Heart right ventricle (tissue), 16 donors: Measurements from ENCODE around the gene CIAO1. TPM values are rescaled to one million over a fixed set of nuclear protein-coding genes. Genes with fewer than 3 reads are reported as not detected.
"Not testable (repeated sequence)": the region's sequence is repeated elsewhere in the genome, so short reads cannot be mapped to it uniquely, and the experiment has no call there.

Experiments used
- ATAC-seq, 8 donors: fragments of 200-7000 bp; cut with Tn5 transposase; one replicate each; pipeline ENCODE4 v1.9.1; 2020; ENCODE audit warnings: mild to moderate bottlenecking in 8 of 8, moderate library complexity in 8 of 8, moderate number of reproducible peaks in 1 of 8
- DNase-seq, 2 donors: peaks; one replicate each; pipeline ENCODE4 v3.0.0-alpha.2; 2020
- H3K27ac ChIP-seq, 10 donors: fragments of 200-600 bp; sonication (generic) in 2 of 10; one replicate each; pipeline versions ENCODE4 v1.5.0 to v1.8.0; 2020 to 2022; ENCODE audit warnings: mild to moderate bottlenecking in 3 of 10
- H3K27me3 ChIP-seq, 7 donors: fragments of 200-600 bp; one replicate each; pipeline ENCODE4 v1.8.0; 2021 to 2022; ENCODE audit warnings: mild to moderate bottlenecking in 2 of 7
- H3K36me3 ChIP-seq, 9 donors: fragments of 200-600 bp; sonication (generic) in 1 of 9; one replicate each; pipeline versions ENCODE4 v1.5.0 to v1.8.0; 2020 to 2022; ENCODE audit warnings: mild to moderate bottlenecking in 2 of 9
- H3K4me1 ChIP-seq, 9 donors: fragments of 200-600 bp; sonication (generic) in 1 of 9; one replicate each; pipeline versions ENCODE4 v1.5.0 to v1.8.0; 2020 to 2022; ENCODE audit warnings: mild to moderate bottlenecking in 4 of 9
- H3K4me3 ChIP-seq, 10 donors: fragments of 200-600 bp; sonication (generic) in 2 of 10; one replicate each; pipeline versions ENCODE4 v1.5.0 to v1.8.0; 2020 to 2022; ENCODE audit warnings: mild to moderate bottlenecking in 7 of 10, moderate library complexity in 2 of 10
- H3K9me3 ChIP-seq, 11 donors: fragments of 200-600 bp in 10 of 11; sonication (generic) in 2 of 11; one replicate each; pipeline versions ENCODE4 v1.5.0 to v1.8.0; 2013 to 2022; ENCODE audit warnings: mild to moderate bottlenecking in 2 of 11, control low read depth in 1 of 11, moderate library complexity in 1 of 11
- CTCF ChIP-seq, 9 donors: fragments of 200-600 bp; sonication (generic) in 2 of 9; IDR thresholded peaks; one replicate each; pipeline versions ENCODE4 v1.5.0 to v1.8.0; 2021 to 2022; ENCODE audit warnings: antibody characterized with exemption in 9 of 9, mild to moderate bottlenecking in 5 of 9, moderate library complexity in 1 of 9
- WGBS, 2 donors: extraction: QIAGEN DNeasy Blood & Tissue Kit; methylation state at CpG; one replicate each; pipeline ENCODE4 v1.1.7; 2013; ENCODE audit warnings: inconsistent platforms in 1 of 2; 5-methylcytosine and 5-hydroxymethylcytosine counted together
- intact Hi-C, 10 donors: fragments of 100-400 bp; cut with DNase I; formaldehyde crosslinking; loops; one replicate each; pipeline versions ENCODE4 v1.11.1 to v1.14.2; 2022
- polyA plus RNA-seq, 2 donors: library from polyadenylated mRNA; stranded (reverse); fragments of 200-250 nt; gene quantifications; one replicate each; pipeline ENCODE4 v1.2.3, GENCODE V29; 2013
- total RNA-seq, 10 donors: library from RNA; stranded (reverse); fragmentation: NEBNext Ultra II Directional in 3 of 10; extraction: Animal tissue kit (Norgen Biotek cat#: 25700) in 3 of 10; gene quantifications; one replicate each; pipeline versions ENCODE4 v1.2.1 to v1.2.4, GENCODE V29; 2021 to 2023
- donor health status: Arrhythmogenic right ventricular cardiomyopathy.
- donor health status: ischemic (EF 13 %, LVEDD 7.1; RV severe dilation, severe dysfunction).
- donor health status: healthy with polysubstance abuse.
- donor health status: DM: no; HTN: yes; CAD: no.
- donor health status: DM: no; HTN: no; CAD: no.
- donor health status: ischemic (EF 25% LVEDD 6.9; RV normal size, moderate dysfunction).
- donor health status: ischemic (EF 25% LVEDD 5.7; RV mildly dilated, moderate dysfunction).
- donor health status: healthy.
- donor health status: DM: yes; HTN: yes; CAD: no.
- donor health status: Ischemic cardiomyopathy.
- donor health status: ischemic (EF 35%, LVEDD 5.7; RV mildly dilated, moderate dysfunction).
- donor health status: nonischemic (EF 11% LVEDD 7.7; RV severe dilation, severe dysfunction).
- donor health status: DM: yes; HTN: yes; CAD: no.
- donor health status: PGD.
- donor health status: ischemic (EF 29% LVEDD 5.4; RV normal size, mild dysfunction).
- donor health status: nonischemic (EF 23%, LVEDD 6.1; RV moderate dilation, normal function).

The CIAO1 gene
- total and polyA plus RNA-seq, 12 donors: 22.1 to 72.1 (median 62.4) TPM

- no peaks in the 10 kb centered on the region for H3K27me3 ChIP-seq
- 75 to 85% methylated on average over 7 of the region's 7 CpGs for WGBS, 2 donors
- H3K9me3 ChIP-seq: no peaks in the 10 kb centered on the region
- H3K4me1 ChIP-seq: peaks cover 13 to 93% (median 86%) of the 10 kb centered on the region in 9 donors
- DNase-seq (no peak), ATAC-seq (peak in 6 of 8 donors; percentile 23 to 53 (median 36))
- no peak overlapping the region for H3K4me3 ChIP-seq
- peak overlapping the region in 9 of 10 donors; percentile 66 to 97 (median 73) for H3K27ac ChIP-seq
- peaks cover 0 to 70% (median 30%) of the 10 kb centered on the region in 9 donors for H3K36me3 ChIP-seq
- TF ChIP-seq CTCF (IDR thresholded peaks at IDR 0.05): peak in 6 of 9 donors; percentile 5 to 48 (median 22)
- intact Hi-C loops: loop anchor here in 1 of 10 donors (5.0 kb wide), 1 partner anchor 41 kb away; no protein-coding TSS in a partner anchor
These were observed 13.0 kb upstream of the CIAO1 start for GRCh38 chr2:96253006-96253405.

GRCh38 chr2:96254571-96254970 is 11.5 kb upstream of the CIAO1 start:
- H3K4me3 ChIP-seq: no peak overlapping the region
- intact Hi-C loops: loop anchor here in 1 of 10 donors (5.0 kb wide), 1 partner anchor 42 kb away; no protein-coding TSS in a partner anchor

GRCh38 chr2:96256611-96257113 is 9.4 kb upstream of the CIAO1 start:
- Histone ChIP-seq H3K36me3 (peaks cover 0 to 81% (median 30%) of the 10 kb centered on the region in 9 donors), H3K27ac (peak overlapping the region in 9 of 10 donors; percentile 85 to 97 (median 94)), H3K4me3 (peak overlapping the region in 1 of 10 donors; percentile 17), H3K9me3 (no peaks in the 10 kb centered on the region), H3K27me3 (no peaks in the 10 kb centered on the region), H3K4me1 (peaks cover 36 to 100% (median 98%) of the 10 kb centered on the region in 9 donors)
- DNase-seq (no peak), ATAC-seq (no peak)
- WGBS, 2 donors: 64% methylated on average over 6 of the region's 6 CpGs
- TF ChIP-seq CTCF (IDR thresholded peaks at IDR 0.05): no peak
- intact Hi-C loops: no loop called here

More at GRCh38 chr2:96254571-96254970, 11.5 kb upstream of the CIAO1 start:
- H3K36me3 ChIP-seq: peaks cover 0 to 83% (median 30%) of the 10 kb centered on the region in 9 donors
- DNase-seq (peak in 1 of 2 donors; percentile 53), ATAC-seq (peak in 6 of 8 donors; percentile 8 to 56 (median 32))
- 48 to 62% methylated on average over 11 of the region's 11 CpGs for WGBS, 2 donors
- peaks cover 26 to 100% (median 98%) of the 10 kb centered on the region in 9 donors for H3K4me1 ChIP-seq
- no peaks in the 10 kb centered on the region for H3K27me3 ChIP-seq
- no peaks in the 10 kb centered on the region for H3K9me3 ChIP-seq
- peak overlapping the region in 9 of 10 donors; percentile 64 to 97 (median 85) for H3K27ac ChIP-seq
- TF ChIP-seq CTCF (IDR thresholded peaks at IDR 0.05): no peak

DNA sequence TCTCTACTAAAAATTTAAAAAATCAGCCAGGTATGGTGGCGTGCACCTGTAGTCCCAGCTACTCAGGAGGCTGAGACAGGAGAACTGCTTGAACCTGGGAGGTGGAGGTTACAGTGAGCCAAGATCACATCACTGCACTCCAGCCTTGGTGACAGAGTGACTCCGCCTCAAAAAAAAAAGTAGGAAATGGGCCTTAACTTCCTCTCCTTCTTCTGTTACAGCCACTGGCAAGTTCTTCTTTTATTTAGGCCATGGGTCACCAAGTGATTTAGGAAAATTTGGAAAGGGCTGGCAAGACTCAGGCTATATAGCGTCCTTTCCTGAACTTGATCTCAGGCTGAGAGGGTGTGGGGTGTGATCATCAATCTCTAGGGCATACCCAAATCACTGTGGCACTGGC is 8.3 kb upstream of the CIAO1 start:
- peak overlapping the region; percentile 85 to 97 (median 94) for H3K27ac ChIP-seq
- not testable (repeated sequence) for H3K9me3 ChIP-seq, H3K4me3 ChIP-seq, DNase-seq, H3K27me3 ChIP-seq
- peaks cover 43 to 100% (median 97%) of the 10 kb centered on the region in 9 donors for H3K4me1 ChIP-seq
- ATAC-seq: peak in 1 of 8 donors; percentile 2
- 77 to 83% methylated on average over 3 of the region's 3 CpGs for WGBS, 2 donors
- intact Hi-C loops: loop anchor here in 2 of 10 donors (1.0 to 2.0 kb wide), 2 partner anchors 49 to 52 kb away; partner anchors contain the start of gene STARD7 (in 1 of the 2)
- H3K36me3 ChIP-seq: peaks cover 0 to 81% (median 26%) of the 10 kb centered on the region in 9 donors
